HG02798 (cell line): ENCODE results near the gene PPP1R9B.

ENCODE experiments used
- ATAC-seq: cut with Tn5 transposase; IDR thresholded peaks from one replicate; pipeline ENCODE4 v1.9.1; 2021; ENCODE audit warnings: mild to moderate bottlenecking; ENCODE audit not compliant: unreplicated experiment, poor library complexity

Gene PPP1R9B

DNA sequence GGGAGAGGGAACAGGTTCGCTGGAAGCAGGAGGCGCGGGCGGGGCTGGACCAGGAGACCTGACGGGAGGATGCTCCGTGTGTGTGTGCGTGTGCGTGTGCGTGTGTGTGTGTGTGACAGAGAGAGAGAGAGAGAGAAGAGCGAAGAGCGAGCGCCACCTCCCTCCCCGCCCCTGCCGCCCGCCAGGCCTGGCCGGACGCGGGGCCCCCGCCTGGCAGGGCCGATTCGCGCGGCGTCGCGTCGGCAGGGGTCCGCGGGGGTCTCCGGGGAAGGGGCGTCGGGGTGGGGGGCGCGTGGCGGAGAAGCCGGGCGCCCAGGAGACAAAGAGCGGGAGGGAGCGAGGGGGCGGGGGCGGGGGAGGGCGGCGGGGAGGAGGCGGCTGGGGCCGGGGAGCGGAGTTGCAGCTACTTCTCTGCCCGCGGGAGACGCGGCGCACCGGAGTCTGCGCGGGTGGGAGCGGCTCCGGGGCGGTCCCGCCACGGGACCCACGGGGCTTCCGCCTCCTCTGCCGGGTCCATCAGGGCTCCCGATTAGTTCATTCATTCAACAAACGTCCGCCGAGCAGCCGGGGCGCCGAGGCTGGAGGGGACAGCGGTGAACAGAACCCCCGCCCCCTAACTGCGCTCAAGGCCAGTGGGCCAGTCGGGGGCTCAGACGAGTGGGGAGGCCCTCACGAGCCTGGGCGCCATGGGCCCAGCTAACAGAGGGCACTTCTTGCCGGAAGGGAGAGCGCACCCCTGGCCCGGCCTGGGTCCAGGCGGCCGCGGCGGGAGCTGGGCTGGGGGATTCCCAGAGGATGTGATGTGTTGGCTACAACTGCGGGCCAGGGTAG, 20.5 kb downstream of the PPP1R9B start, which contains the start of gene SAMD14:
TSS of gene SAMD14 (minus strand) at position 433 of the 831 bp plus-strand sequence. CDS start 5,201 bp downstream, outside the sequence.
- ATAC-seq, result peak; percentile 45

DNA sequence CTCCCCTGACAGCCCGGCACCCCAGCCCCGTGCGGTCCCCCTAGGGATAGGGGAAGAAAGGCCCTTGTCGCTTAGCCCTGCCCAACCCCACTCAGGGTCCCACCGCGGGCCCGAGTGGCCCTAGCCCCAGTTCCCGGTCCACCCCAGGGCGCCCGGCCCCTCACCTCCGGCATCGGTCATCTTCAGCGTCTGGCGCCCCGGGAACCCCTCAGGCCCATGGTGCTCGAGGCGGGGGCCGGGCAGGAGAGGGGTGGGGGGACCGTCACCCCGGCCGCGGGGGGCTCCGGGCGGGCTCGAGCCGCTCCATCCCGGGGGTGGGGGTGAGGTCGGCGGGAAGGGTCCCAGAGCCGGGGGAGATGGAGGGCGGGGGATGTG, 21.1 kb downstream of the PPP1R9B start:
- no peak for ATAC-seq

DNA sequence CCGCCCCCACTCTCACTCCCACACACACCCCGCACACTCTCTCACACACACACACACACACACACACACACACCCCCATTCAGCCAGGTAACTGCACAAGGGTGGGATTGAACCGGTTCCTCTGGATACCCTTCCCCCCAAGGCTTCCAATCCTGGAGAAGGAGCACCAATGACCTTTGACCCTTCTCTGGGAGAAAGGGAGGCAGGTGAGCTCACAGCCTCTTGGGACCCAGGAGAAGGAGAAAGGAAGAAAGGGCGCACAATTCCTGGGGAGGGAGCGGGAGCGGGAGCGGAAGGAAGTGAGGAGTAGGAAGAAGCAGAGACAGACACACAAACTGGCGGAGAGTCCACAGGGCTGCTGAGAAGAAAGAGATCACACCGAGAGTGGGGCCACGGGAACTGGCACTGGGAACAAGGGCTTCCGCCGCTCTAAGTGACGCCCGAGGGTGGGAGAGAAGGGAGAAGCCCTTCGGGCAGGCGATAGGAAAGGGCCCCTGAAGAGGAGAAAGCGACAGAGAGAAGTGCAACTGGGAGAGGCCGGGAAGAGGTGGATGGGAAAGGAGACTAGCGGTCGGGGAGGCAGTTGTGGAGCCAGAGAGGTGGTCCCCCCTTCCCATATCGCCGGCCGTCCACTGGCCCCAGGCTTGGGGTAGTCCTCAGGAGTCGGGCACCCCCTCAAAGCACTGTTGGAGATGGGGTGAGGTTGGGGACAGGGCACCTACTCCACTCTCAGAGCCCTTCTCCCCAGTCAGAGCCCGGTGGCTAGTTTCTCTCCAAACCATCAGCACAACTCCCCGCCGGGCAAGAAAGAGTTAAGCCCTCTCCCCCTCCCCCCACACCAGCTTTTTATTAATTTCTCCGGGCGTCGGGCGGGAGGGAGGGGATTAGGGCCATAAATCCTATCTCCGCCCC, 21.8 kb downstream of the PPP1R9B start:
- no peak for ATAC-seq

DNA sequence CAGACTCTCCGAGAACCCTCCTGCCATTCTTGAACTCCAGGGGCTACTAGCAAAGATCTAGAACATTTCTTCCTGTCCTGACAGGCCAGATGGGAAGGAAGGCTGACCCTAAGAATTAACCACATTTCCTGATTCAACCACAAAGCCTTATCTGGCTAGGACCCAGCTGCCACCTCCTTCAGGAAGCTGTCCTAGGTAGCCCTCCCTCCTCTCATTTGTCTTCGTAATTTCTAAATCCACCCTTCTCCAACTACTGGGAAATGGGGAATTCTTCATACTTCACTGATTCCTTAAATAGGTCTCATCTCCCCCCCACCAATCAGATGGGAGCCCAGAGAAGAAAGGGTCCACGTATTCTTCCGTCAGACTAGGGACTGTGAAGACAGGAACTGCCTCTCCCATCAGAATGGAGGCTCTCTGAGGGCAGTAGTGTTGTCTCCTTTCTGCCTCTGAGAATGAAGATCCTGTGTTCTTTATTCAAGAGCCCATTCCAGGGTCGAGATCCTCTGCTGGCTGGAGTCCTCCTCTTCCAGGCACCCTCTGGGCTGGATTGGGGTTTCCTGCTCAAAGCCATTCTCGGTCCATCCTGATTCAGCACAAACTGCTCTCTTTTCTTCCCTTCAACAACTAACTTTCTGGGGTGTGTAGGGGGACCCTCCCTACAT, 22.6 kb downstream of the PPP1R9B start:
- no peak for ATAC-seq

DNA sequence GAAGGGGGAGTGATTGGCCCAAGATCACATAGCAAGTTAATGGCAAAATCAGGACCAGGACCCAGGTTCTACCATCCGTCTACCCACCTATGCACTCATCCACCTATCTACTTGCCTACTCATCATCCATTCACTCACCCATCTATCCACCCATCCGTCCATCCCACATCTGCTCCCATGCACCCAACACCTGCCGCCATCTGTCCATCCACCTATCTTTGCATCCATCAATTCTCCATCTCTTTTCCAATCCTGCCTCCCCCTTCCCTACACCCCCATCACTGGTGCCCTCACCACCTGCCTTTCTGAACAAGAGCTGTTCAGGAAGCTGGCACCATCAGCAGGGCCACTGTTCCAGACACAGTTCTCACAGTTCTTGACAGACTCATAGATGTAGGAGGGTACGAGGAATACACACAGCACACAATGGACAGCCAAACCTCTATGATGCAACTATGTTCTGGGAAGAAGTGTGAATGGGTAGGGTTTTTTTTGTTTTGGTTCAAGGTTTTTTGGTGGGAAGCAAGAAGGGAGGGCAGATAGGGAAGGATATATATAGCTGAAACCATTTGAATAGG, 25.0 kb downstream of the PPP1R9B start:
- ATAC-seq, result no peak

DNA sequence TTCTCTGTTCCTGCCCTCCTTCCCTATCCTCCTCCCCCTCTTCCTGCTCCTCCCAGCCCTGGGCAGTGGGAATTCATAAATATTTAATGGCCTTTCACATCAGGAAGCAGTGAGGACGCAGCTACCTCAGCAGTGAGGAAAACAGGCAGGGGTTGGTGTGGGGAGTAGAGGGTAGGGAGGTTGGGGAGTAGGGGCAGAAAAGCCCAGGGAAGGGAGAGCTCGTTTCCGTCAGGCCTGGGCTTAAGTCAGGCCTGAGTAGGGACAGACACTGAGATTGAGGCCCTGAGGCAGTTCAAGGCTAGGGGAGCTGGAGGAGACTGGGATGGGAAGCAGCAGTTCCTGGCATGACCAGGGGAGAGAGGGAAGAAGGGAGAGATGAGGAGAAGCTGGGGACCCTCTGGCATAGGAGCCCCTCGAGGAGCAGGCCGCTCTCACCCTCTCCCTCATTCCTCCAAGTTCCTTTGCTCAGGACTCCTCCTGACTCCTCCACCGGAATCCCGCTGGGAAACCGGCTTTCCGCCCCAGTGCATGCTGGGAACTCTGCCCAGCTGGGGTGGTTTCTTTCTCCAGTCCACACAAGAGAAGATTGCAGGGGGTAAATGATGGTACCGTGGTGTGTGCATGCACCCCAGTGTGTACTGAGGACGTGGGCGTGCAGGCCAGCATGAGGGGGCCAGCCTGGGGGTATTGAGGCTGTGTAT, 26.7 kb downstream of the PPP1R9B start:
- no peak for ATAC-seq

DNA sequence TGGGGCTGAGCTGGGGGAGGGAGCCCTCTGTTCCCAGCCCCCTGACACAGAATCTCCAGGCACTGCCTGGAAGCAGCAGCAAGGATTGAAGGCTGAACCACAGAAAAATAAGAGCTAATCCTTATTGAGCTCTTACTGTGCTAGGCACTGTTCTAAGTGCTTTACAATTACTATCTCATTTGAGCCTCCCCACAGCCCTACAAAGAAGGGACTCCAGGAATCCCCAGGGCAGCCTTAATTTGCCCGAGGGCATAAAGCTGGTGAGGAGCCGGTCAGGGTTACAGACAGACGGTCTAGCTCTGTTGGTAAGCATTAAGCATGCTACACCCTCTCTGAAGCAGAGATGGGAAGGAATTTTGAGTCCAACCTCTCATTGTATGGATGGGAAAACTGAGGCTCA, 27.5 kb downstream of the PPP1R9B start:
- ATAC-seq, result no peak

DNA sequence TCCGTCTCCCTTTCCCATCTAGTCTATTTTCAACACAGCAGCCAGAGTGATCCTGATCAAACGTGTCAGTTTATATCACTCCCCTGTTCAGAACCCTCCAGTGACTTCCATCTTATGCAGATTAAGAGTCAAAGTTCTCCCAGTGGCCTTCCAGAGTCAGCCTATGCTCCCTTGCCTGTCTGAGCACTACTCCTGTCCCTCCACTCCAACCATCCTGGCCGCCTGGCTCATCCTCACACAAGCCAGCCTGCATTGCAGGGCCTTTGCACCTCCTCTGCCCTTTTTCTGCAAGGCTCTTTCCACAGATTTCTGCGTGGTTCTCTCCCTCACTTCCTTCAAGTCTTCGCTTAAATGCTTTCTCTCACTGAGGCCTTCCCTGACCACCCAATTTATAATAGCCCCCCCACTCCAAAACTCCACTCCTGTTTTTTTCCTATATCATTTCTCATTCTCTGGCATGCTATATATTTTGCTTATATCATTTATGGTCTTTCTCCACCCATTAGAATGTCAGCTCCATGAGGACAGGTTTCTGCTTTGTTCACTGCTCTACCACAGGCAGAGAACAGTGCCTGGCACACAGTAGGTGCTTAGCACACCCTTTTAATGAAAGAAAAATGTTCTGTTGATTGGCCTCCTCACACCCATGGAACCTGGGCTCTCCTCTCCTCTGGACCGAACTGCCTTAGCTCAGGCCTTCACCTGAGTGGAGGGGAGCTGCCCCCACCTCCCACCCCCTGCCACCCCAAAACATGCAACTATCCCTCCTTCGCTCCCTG, 29.8 kb downstream of the PPP1R9B start:
- ATAC-seq, result no peak

DNA sequence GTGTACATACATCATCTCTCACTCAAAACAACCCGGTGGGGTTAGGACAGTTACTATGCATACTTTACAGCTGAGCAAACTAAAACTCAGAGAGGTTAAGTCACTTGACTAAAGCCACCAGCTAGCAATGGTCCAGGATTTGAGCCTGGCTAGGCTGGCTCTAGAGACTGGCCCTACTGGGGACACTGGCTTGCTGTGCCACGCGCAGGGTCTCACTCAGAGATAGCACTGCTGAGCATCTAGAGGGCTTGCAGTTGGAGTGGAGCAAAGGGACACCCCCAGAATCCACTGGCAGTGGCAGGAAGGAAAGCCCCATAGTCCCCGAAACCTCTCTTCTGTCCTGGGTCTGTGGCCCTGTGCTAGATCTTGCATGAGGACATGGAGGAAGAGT, 31.7 kb downstream of the PPP1R9B start:
- no peak for ATAC-seq

DNA sequence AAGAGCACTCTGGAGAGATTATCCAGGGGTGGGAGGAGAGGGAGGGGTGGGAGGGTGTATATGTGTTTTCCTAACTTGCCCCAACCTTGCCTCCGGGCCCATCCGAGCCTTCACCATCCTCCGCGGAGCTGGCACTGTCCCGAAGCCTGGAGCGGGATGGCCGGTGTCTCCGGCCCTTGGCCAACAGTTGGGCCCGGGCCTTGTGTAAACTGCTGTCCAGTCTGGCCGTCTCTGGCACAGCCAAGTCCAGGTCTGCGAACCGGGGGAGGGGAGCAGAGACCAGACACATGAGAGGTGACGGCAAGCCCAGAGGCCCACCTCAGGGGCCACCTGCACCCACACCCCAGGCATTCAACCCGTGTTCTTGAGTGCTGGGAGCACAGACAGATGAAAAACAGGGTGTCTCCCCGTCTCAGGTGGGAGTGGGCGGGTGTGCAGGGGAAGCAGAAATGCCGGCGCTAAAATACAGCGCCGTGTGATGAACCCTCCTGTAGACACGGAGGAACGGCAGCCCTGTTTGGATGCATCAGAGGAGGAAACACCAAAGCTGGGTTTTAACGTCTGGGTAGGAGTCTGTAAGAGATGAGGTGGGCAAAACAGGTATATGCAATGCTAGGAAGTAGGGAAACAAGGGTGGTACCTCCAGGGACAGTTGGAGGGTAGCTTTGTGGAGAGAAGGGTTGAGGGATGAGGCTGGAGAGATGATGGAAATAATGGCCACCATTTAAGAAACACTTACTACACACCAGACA, 32.2 kb downstream of the PPP1R9B start:
- no peak for ATAC-seq

DNA sequence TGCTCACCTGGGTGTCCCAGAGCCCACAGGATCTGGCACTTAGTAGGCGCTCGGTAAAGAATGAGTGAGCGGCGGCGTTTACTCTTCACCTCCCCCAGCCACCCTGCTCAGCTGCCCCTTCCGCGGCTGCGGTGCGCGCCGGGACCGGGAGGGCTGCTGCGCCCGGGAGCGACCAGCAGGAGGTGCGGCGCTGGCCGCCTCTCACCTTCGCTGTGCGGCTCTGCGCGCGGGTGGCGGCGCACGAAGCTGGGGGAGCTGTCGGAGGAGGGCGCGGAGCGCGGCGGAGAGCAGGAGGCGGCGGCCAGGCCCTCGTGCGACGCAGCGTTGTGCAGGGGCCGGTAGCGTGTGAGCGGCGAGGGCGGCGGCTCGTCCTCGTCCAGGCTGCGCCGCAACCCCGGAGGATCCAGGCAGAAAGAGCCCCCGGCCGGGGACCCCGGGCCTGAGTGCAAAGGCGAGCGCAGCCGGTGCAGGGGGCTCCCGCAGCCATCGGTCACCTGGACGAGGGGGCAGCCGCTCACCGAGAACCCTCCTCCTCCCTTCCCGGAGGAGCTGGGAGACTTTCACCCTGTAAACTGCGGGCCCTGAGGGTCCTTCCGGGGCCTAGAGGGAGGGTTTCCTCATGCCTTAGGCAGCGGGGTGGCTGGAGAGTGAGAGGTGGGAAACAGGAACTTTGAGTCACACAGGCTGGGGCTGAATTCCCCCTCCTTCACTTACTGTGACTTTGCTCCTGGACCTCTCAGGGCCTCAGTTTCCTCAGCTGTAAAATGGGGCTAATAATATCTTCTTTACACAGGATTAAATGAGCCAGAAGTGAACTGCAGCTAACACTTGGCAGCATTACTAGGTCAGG, 33.0 kb downstream of the PPP1R9B start:
- ATAC-seq, result no peak

DNA sequence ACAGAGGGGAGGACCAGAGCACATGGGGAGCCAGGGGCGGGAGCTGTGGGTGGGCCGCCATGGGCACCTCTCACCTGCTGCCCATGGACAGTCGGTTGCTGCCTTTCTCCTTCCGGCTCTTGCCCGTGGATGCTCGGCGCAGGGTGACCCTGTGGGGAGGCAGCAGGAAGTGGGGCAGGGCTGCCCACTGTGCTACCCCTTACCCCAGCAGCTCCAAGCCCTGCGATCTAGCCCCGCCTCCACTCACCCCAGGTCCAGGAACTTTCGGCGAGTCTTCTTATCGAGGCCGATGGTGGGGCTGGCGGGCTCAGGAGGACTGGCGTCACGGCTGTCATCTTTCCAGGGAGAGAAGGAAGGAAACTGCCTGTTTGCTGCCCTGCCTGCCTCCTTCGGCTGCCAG, 34.7 kb downstream of the PPP1R9B start:
- no peak for ATAC-seq

DNA sequence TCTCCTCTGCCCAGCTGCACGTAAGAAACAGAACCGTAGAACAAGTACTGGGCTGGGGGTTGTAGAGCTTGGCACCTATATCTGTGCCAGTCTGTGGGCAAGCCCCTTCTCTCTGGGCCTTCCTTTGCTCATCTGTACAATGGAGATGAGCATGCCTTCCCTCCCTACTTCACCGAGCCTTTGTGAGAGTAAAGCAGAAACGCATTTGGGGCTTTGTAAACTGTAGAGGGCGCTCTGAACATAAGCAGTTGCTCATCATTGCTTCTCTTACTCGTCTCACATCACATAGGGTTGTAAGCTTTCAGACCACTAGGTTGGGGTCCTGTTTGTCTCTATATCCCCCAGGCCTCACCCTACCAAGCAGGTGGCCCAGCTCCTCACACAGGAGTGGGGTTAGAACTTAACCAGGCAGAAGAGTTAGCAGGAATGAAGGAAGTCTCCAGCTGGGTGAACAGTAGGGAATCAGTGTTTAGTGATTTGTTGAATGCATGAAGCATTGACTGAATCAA, 35.6 kb downstream of the PPP1R9B start:
- ATAC-seq, result no peak

DNA sequence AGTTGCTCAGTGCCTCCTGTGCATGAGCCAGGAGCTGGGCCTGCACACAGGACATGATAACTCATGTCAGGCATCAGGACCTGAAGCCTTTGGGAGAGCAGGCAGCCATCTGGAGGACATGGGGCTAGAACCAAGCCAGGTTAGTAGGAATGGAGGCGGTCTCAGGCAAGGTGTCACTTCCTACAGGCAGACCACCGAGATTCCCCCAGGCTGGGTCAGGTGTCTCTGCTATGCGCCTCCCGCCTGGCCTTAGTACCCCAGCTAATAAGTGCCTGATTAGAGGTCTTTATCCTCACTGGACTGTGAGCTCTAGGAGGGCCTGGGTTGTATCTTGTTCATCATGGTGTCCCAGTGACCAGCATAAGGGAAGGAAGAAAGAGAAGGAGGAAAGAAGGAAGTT, 36.1 kb downstream of the PPP1R9B start:
- ATAC-seq, result no peak

DNA sequence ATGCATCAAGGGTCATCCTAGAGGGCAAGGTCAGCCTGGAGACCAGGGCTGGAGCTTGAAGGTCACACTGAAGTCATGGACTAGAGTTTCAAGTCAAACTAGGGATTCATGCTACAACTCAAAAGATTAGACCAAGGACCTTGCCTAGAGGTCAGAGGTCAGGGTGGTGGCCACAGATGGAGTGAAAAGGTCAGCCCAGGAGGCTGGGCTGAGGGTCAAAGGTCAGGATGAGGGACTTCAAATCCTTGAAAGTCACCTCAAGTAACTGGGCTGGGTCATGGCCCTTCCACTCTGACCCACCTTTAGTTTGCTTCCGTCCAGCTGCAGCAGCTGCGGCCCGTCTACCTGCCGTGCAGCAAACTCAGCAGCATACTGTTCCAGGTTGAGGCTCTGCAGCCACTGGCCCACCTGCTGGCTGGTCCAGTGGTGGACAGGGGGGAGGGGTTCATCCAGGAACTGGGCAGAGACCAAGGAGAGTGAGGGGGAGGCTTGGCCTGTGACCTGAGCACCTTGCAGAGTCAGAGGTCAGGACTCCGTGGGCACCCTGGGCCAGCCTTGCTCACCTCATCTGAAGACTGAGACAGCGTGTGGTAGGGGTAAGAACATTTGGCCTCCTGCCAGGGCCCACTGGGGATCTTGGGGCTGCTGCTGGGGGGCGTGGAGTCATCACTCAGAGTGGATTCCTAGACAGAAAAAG, 36.7 kb downstream of the PPP1R9B start:
- ATAC-seq, result no peak

DNA sequence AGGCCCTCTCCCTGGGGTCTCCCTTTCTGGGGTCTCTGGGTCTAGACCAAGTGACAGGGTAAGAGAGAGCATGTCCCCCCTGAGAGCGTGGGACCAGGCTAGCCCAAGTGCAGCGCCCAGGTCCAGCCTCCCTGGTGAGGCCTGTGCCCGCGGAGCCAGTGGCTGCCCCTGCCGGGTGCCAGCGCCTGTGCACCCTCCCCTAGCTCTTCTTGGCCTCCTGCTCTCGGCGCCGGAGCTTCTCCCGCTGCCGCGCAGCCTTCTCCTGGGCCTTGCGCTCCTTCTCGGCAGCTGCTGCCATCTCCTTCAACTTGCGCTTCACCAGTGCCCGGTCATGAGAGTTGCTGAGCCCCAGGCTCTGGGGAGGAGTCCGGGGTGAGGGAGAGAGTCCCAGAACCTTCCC, 37.8 kb downstream of the PPP1R9B start:
- no peak for ATAC-seq
